Fibroblast of the aortic adventitia (primary cell): ENCODE data around the gene CCDC149. TPM values are rescaled to one million over a fixed set of nuclear protein-coding genes. Genes with fewer than 3 reads are reported as not detected.
A peak's percentile ranks its signal among the peaks of the same experiment; 100 is the strongest.

ENCODE experiments used
- DNase-seq: peaks from one replicate; pipeline ENCODE4 v3.0.0-alpha.2; 2010; ENCODE audit warnings: low read depth
- H3K4me3 ChIP-seq: 2 replicates; pipeline ENCODE4 v1.5.1; 2011; ENCODE audit warnings: low read depth, mild to moderate bottlenecking, control low read depth, low read length, moderate library complexity
- CTCF ChIP-seq: IDR thresholded peaks from 2 replicates; pipeline ENCODE4 v1.5.1; 2011; ENCODE audit warnings: mild to moderate bottlenecking, low read length, control low read depth, inconsistent platforms; ENCODE audit not compliant: insufficient read depth
- total RNA-seq: library from RNA; depleted of rRNA; stranded (reverse); fragments of >200 nt; gene quantifications from 2 replicates; pipeline ENCODE4 v1.2.3, GENCODE V29; 2012; ENCODE audit warnings: low replicate concordance

Gene CCDC149
- total RNA-seq, 1 donor: 18.3 TPM

- no peak overlapping the region for H3K4me3 ChIP-seq
- TF ChIP-seq CTCF: no peak
- DNase-seq: no peak
Measured at GRCh38 chr4:24781999-24782745, 130.7 kb downstream of the CCDC149 start.

- H3K4me3 ChIP-seq: no peak overlapping the region
- DNase-seq: no peak
- TF ChIP-seq CTCF: no peak
Measured at GRCh38 chr4:24780936-24781495, 131.8 kb downstream of the CCDC149 start.

- H3K4me3 ChIP-seq: no peak overlapping the region
- TF ChIP-seq CTCF: no peak
- peak; percentile 100 for DNase-seq
Measured at GRCh38 chr4:24778464-24779225, 134.2 kb downstream of the CCDC149 start.

GRCh38 chr4:24777536-24778463 is 135.0 kb downstream of the CCDC149 start:
- peak; percentile 64 for DNase-seq
- H3K4me3 ChIP-seq: no peak overlapping the region
- TF ChIP-seq CTCF: no peak

- TF ChIP-seq CTCF: no peak
- DNase-seq: no peak
Measured at GRCh38 chr4:24775750-24776149, 137.1 kb downstream of the CCDC149 start.

GRCh38 chr4:24775032-24775605 is 137.7 kb downstream of the CCDC149 start:
- no peak for DNase-seq
- H3K4me3 ChIP-seq: no peak overlapping the region
- TF ChIP-seq CTCF: no peak

More at GRCh38 chr4:24775750-24776149, 137.1 kb downstream of the CCDC149 start:
- no peak overlapping the region for H3K4me3 ChIP-seq
